Measurements from ENCODE around the gene TSPAN18. TPM values are rescaled to one million over a fixed set of nuclear protein-coding genes. Genes with fewer than 3 reads are reported as not detected.

The TSPAN18 gene
- total RNA-seq, 4 donors from 2014 or later, result 2.2 to 18.1 (median 3.4) TPM

- ATAC-seq (ENCODE audit: low FRiP score), result no peak
- DNase-seq (ENCODE audit: low spot score), result no peak
These were observed 22.4 kb downstream of the TSPAN18 start for GRCh38 chr11:44749189-44749588.

GRCh38 chr11:44750551-44751465 lies 24.0 kb downstream of the TSPAN18 start:
- DNase-seq (ENCODE audit: low spot score), result no peak
- no peak for TF ChIP-seq CTCF (IDR thresholded peaks at IDR 0.05)
- no peak for ATAC-seq (ENCODE audit: low FRiP score)

More at GRCh38 chr11:44749189-44749588, 22.4 kb downstream of the TSPAN18 start:
- no peak for TF ChIP-seq CTCF (IDR thresholded peaks at IDR 0.05)

GRCh38 chr11:44752300-44752699 lies 25.5 kb downstream of the TSPAN18 start:
- no peak for TF ChIP-seq CTCF (IDR thresholded peaks at IDR 0.05)
- ATAC-seq (ENCODE audit: low FRiP score) (no peak), DNase-seq (ENCODE audit: low spot score) (no peak)

- no peak for ATAC-seq (ENCODE audit: low FRiP score)
- DNase-seq (ENCODE audit: low spot score), result no peak
- TF ChIP-seq CTCF (IDR thresholded peaks at IDR 0.05), result no peak
These were observed 26.0 kb downstream of the TSPAN18 start for GRCh38 chr11:44752713-44753112.

GRCh38 chr11:44753961-44754645 lies 27.3 kb downstream of the TSPAN18 start:
- ATAC-seq (ENCODE audit: low FRiP score) (no peak), DNase-seq (ENCODE audit: low spot score) (no peak)
- TF ChIP-seq CTCF (IDR thresholded peaks at IDR 0.05), result no peak

GRCh38 chr11:44754876-44755555 lies 28.3 kb downstream of the TSPAN18 start:
- DNase-seq (ENCODE audit: low spot score), result no peak
- TF ChIP-seq CTCF (IDR thresholded peaks at IDR 0.05), result no peak
- peak; percentile 32 for ATAC-seq (ENCODE audit: low FRiP score)

Measured in omental fat pad (tissue), 4 donors.